Right ventricle myocardium inferior (tissue), 1 donor: Measurements from ENCODE around the gene CCDC33. TPM values are rescaled to one million over a fixed set of nuclear protein-coding genes. Genes with fewer than 3 reads are reported as not detected.

Experiments used
- ATAC-seq: fragments of 200-7000 bp; cut with Tn5 transposase; one replicate; pipeline ENCODE4 v1.9.1; 2020; ENCODE audit warnings: mild to moderate bottlenecking, moderate library complexity
- DNase-seq: peaks from one replicate; pipeline ENCODE4 v3.0.0; 2021; ENCODE audit errors: missing footprints
- intact Hi-C: fragments of 100-400 bp; cut with DNase I; formaldehyde crosslinking; loops from one replicate; pipeline ENCODE4 v1.11.0; 2022
- total RNA-seq: library from RNA; stranded (reverse); fragmentation: NEBNext Ultra II Directional; extraction: Animal tissue kit (Norgen Biotek cat#: 25700); gene quantifications from one replicate; pipeline ENCODE4 v1.2.1, GENCODE V29; 2021
- donor health status: DM: no; HTN: yes; CAD: no; lungs with severe emphysema.

The CCDC33 gene
- total RNA-seq, 1 donor from 2014 or later: not detected

GRCh38 chr15:74318376-74319137, 82.4 kb downstream of the CCDC33 start:
- intact Hi-C loops: loop anchor here (10.0 kb wide), 1 partner anchor 344 kb away; no protein-coding TSS in a partner anchor
- DNase-seq (peak; percentile 72), ATAC-seq (peak; percentile 32)

GRCh38 chr15:74319138-74319460, 83.0 kb downstream of the CCDC33 start:
- ATAC-seq (no peak), DNase-seq (no peak)
- intact Hi-C loops: loop anchor here (10.0 kb wide), 1 partner anchor 344 kb away; no protein-coding TSS in a partner anchor

DNA sequence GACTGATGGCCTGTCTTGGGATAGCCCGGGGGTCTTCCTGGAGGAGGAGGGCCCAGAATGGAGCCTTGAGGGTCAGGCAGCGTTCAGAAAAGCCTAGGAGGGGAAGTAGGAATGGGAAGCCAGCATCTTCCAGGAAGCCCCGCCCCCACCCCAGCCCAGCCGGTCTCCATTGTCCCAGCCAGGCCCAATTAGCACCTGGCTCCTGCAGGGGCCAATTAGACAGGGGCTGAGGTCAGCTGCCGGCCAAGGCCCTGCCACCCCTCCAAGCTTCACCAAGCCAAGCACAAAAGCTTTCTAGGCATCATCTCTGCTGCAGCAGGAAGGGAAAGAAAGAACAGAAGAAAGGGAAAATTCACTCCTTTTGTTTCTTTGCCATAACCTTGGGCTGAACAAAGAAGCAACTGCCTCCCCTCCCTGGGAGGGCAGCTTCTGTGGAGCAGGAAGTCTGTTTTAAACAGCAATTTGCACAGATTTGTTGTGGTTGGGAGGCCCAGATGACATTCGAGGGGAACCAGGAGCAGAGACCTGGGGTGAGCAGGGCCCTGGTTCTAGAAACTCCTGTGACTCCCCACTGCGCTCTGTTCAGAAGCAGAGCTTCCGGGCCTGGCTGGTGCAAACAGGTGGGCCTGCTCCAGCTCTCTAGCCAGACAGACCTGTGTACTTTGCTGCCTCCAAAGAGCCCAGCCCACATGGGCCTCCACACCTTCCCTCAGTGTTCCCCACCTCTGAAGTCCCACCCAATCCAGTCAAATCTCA, 83.6 kb downstream of the CCDC33 start:
- DNase-seq (no peak), ATAC-seq (no peak)
- intact Hi-C loops: loop anchor here (10.0 kb wide), 1 partner anchor 345 kb away; no protein-coding TSS in a partner anchor

DNA sequence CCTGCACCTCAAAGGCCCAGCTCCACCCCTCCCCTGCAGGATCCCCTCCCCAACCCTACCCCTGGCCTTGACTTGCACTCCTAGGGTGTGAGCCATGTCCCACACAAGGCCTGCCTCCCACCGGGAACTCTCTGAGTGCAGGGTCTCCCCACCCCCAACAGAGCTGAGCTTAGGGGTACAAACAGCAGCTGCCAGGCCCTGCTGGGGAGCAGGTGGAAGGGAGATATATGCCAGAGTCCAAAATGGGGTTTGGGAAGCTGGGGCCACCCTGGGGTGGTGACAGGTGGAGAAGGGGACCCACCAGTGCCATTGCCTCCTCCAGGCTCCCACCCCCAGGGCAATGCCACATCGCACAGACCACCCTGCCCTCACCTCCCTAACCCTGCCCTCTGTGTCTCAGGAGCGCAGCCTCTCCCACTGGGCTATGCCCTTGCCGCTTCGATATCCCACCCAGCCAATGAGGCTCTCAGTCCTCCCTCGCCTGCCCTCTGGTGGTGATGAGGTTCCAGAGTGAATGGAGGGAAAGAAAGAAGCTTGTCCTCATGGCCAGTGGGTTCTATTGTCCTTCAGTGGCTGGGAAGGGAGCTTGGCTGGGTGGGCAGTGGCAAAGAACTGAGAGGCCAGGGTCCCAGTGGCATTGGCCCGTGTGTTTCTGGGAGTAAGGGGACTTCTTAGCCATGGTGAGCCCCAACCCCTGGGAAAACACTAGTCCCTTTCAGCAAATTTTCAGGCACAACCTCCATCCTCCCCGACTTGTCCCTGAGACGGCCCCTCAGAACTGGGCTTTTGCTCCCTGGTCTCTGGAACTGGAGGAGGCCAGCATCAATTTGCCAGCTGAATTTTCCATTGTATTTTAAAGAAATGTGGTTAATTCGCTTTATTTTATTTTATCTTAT, 84.5 kb downstream of the CCDC33 start:
- intact Hi-C loops: no loop called here
- DNase-seq (no peak), ATAC-seq (no peak)

DNA sequence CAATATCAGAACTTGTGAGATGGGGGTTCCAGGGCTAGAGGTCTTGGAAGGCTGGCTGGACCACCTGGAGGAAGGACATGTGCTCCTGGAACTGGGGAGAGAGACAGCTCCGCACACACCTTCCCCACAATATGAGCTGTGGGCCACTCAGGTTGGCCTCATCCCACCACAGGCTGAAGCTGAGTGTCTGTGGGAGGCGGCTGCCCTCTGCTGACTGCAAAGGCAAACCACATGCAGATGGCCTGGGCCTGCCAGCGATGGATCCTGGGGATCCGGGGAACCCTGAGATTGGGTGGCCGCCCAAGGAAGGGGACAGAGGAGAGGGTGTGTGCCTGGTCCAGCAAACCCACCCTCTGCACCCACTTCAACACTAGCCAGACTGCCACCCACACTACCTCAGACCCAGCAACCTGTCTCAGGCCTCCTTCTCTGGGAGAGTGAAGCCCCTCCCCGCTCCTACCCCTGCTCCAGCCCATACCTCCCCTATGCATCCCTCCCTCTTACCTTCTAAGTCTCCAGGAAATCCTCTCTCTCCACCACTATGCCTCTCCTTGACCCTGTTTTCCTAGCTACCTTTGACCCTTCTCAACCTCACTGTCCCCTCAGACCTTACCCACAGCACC, 86.5 kb downstream of the CCDC33 start:
- peak; percentile 52 for ATAC-seq

DNA sequence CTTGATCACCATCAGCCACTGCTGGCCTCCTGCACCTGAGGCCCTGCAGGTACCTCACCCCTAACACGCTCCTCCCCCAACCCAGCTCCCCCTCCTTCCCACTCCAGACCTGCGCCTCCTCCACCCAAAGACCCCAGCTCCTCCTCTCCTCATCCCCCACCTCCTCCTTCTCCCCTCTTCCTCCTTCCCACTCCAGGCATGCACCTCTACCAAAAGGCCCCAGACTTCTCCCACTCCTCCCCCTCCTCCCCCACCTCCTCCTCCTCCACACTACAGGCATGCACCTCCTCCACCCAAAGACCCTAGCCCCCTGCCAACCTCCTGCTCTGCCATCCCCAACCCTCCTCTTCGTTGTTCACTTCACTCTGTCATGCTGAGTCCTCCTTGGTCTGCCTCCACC, 88.6 kb downstream of the CCDC33 start:
- DNase-seq: peak; percentile 43
- ATAC-seq: no peak
- intact Hi-C loops: no loop called here

More for the DNA sequence above, 86.5 kb downstream of the CCDC33 start:
- intact Hi-C loops: loop anchor here (1.0 kb wide), 1 partner anchor 195 kb away; no protein-coding TSS in a partner anchor
- peak; percentile 78 for DNase-seq

- intact Hi-C loops: no loop called here
- ATAC-seq (no peak), DNase-seq (no peak)
Observed at GRCh38 chr15:74326746-74327145, 90.6 kb downstream of the CCDC33 start.

GRCh38 chr15:74327756-74328155, 91.6 kb downstream of the CCDC33 start:
- intact Hi-C loops: no loop called here
- DNase-seq (no peak), ATAC-seq (no peak)

GRCh38 chr15:74328331-74329056, 92.4 kb downstream of the CCDC33 start:
- ATAC-seq (no peak), DNase-seq (no peak)
- intact Hi-C loops: no loop called here

- no peak for DNase-seq
- intact Hi-C loops: no loop called here
- no peak for ATAC-seq
Observed at GRCh38 chr15:74330861-74331408, 94.8 kb downstream of the CCDC33 start.

DNA sequence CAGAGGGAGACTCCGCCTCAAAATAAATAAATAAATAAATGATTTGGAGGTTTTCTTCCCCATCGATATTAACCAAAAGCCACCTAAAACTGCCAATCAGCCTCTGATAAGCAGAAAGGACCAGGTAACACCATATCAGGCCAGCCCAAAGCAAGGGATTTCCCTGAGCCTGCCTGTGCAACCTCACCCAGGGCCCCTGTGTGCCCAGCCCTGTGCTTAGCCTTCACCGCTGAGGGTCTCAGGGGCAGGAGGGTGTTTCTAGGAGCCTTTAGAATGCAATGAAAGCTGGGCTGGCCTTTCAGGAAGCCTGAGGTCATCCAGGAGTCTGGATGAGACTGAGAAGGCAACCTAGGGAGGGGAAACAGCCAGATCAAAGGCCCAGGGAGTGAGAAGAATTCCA, 95.9 kb downstream of the CCDC33 start:
- DNase-seq: no peak
- no peak for ATAC-seq
- intact Hi-C loops: no loop called here

DNA sequence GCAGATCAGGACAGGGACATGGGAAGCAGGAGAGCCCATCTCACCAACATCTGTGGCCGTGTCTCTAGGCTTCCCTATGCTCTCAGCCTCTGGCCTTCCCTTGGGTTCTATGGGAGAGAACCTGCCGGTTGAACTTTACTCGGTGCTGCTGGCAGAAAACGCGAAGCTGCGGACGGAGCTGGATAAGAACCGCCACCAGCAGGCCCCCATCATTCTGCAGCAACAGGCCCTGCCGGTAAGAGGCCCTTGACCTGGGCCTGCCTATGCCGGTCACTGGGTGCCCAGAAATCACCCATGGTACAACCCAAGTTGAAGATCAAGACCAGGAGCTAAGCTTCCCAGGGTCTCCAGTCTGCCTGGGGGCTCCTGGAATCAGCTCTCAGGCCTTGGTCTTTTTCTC, 96.5 kb downstream of the CCDC33 start:
- no peak for ATAC-seq
- intact Hi-C loops: no loop called here
- no peak for DNase-seq

DNA sequence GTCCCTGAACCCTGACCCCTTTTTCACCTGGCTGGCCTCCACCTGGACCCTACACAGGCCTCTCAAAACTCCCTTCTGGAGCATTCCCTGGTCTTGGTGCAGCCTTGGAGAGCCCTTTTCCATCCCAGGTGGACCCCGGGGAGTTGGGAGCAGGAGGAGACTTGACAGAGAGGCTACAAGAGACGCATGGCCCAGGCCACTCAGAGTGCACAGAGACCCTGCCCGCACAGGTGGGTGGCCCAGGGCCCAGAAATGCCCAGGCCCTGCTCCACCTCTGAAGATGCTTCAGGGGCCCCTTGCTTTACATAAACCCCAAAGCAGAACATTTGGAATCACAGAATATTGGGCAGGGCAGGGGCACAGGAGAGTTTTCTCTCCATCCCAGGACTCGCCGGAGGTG, 97.0 kb downstream of the CCDC33 start:
- DNase-seq (no peak), ATAC-seq (no peak)
- intact Hi-C loops: no loop called here

DNA sequence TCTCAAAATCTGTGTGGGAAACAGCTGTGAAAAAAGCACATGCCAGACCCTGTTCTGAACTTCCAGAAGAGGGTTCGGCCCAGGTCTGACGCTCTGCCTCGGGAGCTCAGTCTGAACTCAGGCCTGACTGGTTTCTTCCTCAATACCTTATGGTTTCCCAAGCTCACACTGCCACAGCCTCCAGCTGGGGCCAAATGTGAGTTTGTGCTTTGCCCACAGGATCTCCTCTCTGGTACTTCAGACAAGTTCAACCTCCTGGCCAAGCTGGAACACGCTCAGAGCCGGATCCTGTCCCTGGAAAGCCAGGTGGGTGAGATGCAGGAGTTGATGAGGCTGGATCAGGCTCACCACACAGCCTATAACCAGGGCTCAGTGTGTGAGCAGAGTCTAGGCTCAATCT, 97.5 kb downstream of the CCDC33 start:
- no peak for DNase-seq

DNA sequence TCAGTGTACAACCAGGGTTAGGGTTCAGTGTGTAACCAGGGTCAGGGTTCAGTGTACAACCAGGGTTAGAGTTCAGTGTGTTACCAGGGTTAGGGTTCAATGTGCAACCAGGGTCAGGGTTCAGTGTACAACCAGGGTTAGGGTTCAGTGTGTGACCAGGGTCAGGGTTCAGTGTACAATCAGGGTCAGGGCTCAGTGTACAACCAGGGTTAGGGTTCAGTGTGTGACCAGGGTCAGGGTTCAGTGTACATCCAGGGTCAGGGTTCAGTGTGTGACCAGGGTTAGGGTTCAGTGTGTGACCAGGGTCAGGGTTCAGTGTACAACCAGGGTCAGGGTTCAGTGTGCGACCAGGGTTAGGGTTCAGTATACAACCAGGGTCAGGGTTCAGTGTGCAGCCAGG, 98.0 kb downstream of the CCDC33 start:
- ATAC-seq (no peak), DNase-seq (no peak)
- intact Hi-C loops: no loop called here

More for the DNA sequence above, 97.5 kb downstream of the CCDC33 start:
- ATAC-seq: no peak
- intact Hi-C loops: no loop called here

DNA sequence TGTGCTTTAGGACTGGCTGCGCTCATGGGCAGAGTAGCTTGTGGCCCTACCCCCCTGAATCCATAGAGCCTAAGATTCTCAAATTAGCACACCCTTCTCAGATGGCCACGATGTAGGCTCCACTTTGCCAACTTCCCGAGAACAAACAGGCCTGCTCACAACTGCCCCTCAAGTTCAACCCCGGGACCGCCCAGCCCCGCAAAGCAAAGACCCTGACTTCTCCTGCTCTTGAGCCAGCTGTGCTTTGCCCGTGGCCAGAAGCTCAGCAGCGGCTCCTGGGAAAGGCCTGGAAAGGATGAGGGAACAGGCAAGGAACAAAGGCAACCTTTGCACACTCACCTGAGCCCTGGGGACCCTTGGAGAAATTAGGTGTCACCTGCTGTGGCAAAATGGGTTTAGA, 99.3 kb downstream of the CCDC33 start:
- ATAC-seq (no peak), DNase-seq (no peak)
- intact Hi-C loops: no loop called here

DNA sequence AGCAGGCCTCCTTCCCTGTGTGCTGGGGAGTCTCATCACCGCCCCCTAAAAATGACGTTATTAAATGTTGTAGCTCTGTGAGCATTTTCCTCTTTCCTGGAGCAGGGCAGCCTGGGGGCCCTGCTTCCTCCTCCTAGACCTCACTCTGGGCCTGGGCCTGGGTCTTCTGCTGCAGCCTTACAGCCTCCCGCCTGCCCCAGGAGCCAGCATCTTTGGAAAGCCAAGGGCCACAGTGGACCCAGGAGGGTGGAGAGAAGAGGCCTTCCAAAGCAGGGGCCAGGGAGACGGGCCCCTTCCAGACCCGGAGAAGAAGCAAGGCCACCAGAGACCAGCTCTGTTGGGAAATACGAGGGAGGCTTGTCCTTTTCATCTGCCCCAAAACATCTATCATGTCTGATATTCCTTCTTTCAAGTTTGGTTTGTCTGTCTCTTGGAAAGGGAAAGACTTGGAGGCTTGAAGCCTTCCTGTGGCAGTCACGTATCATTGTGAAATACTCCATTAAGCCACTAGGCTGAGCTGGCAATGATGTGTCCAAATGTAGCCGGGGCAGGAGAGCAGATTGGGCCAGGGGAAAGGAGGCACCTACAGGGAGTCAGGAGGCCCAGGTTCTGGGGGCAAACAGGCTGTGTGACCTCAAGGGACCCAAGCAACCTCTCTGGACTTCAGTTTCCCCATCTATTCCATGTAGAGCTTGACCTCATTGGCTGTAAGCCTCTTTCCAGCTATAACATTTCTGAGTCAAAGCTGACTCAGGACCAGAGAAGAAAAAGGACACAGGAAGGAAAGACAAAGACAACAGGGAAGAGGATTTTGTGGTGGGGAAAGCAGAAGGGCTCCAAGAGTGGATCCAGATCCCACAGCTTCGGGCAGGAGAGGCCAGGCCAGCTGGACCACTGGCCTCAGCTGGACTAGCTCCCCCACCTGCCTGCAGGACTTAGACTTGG, 100.2 kb downstream of the CCDC33 start:
- intact Hi-C loops: no loop called here
- ATAC-seq (no peak), DNase-seq (no peak)
